Endothelial cell of coronary artery (primary cell): ENCODE data around the gene GIMAP1. TPM values are rescaled to one million over a fixed set of nuclear protein-coding genes. Genes with fewer than 3 reads are reported as not detected.

Source experiments
- total RNA-seq: library from RNA; depleted of rRNA; stranded (reverse); fragments of >200 nt; gene quantifications from 2 replicates; pipeline ENCODE4 v1.2.3, GENCODE V29; 2014

Gene GIMAP1
- total RNA-seq: 12.9 and 14.3 TPM in 2 replicates

GRCh38 chr7:150716368-150716767, at the start of gene GIMAP1:
Gene GIMAP1, plus strand, starts transcription at chr7:150716613. Its CDS starts 2,435 bp downstream, at chr7:150719048.

GRCh38 chr7:150685219-150686029, 31.0 kb upstream of the GIMAP1 start, which contains the start of gene GIMAP2:
Gene GIMAP2, plus strand, starts transcription at chr7:150685706. Its CDS starts 1,354 bp downstream, at chr7:150687060.

GRCh38 chr7:150737265-150738055, 21.0 kb downstream of the GIMAP1 start, which contains the start of gene GIMAP5:
Gene GIMAP5, plus strand, starts transcription at chr7:150737418. Its CDS starts 3,467 bp downstream, at chr7:150740885.

Other genes starting within 250 kb of the GIMAP1 start
- gene GIMAP7, start 201.7 kb upstream of the GIMAP1 start, total RNA-seq: 16.2 and 41.9 TPM in 2 replicates
- gene GIMAP4, start 149.2 kb upstream of the GIMAP1 start, total RNA-seq: 135 and 204 TPM in 2 replicates
- gene GIMAP6, start 84.2 kb upstream of the GIMAP1 start, total RNA-seq: 73.6 and 150 TPM in 2 replicates
- gene GIMAP2, start 30.9 kb upstream of the GIMAP1 start, total RNA-seq: 47.5 and 55.9 TPM in 2 replicates
- 13.6 and 42.8 TPM in 2 replicates for gene GIMAP5, start 20.8 kb downstream of the GIMAP1 start, total RNA-seq
- gene TMEM176B, start 83.8 kb downstream of the GIMAP1 start, total RNA-seq: 0.09 TPM in 1 of 2 replicates, not detected in the other
- not detected in 2 replicates for gene TMEM176A, start 84.2 kb downstream of the GIMAP1 start, total RNA-seq
- not detected in 2 replicates for gene AOC1, start 135.9 kb downstream of the GIMAP1 start, total RNA-seq